ENCODE results near the gene CFAP69. TPM values are rescaled to one million over a fixed set of nuclear protein-coding genes. Genes with fewer than 3 reads are reported as not detected.

CFAP69 gene
- total and polyA plus RNA-seq, 2 of the 8 experiments (the other 6 are each of a cell fraction or from before 2014, with no cell fraction given) = 1.00 to 3.8 TPM

DNA sequence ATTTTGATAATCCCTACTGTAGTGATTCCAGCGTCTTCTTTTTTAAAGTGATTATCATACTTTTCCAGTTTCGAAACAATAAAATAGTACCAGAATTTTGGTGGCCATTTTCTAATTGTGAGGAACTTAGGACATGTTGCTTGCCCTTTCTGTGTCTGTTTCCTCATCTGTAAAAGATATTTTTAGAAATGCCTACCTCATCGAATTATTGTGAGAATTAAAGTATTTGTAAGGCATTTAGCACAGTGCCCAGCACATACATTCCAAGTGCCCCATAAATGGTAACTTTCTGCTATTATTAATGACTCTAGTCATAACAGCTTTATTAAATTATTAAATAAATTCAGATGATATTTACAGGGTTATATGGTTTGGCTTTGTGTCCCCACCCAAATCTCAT, 3.7 kb downstream of the CFAP69 start:
- POLR2A ChIA-PET (ENCODE audit: partially characterized antibody) = no interaction called here
- H3K36me3 ChIP-seq (ENCODE audit: control insufficient read depth in 2 of 4, insufficient read depth in 4 of 4, low read length in 3 of 4) = no peaks in the 10 kb centered on the region
- FAIRE-seq = no peak

More for the DNA sequence above, 3.7 kb downstream of the CFAP69 start:
- Histone ChIP-seq H3K4ac (replicated peaks; ENCODE audit: insufficient read length, low read depth, low read length) (no peak overlapping the region), H4K20me1 (replicated peaks in 1 of 2; ENCODE audit: control insufficient read depth in 1 of 2, insufficient read depth in 2 of 2, low read length in 2 of 2) (no peaks in the 10 kb centered on the region), H3K9me3 (ENCODE audit: insufficient read depth in 2 of 2, low read depth in 1 of 2, low read length in 1 of 2) (no peaks in the 10 kb centered on the region), H2BK20ac (ENCODE audit: low read length) (no peak overlapping the region), H3K14ac (ENCODE audit: insufficient read length) (no peak overlapping the region), H3K23ac (ENCODE audit: insufficient read length) (no peak overlapping the region), H3K79me2 (ENCODE audit: control insufficient read depth in 1 of 2, insufficient read depth in 2 of 2, low read length in 2 of 2) (no peaks in the 10 kb centered on the region), H3K56ac (replicated peaks; ENCODE audit: insufficient read length, low read depth, low read length) (no peak overlapping the region), H3K23me2 (ENCODE audit: low read depth, low read length) (peaks cover 8% of the 10 kb centered on the region), H3K4me2 (ENCODE audit: insufficient read depth in 1 of 2, low read depth in 2 of 2, low read length in 2 of 2) (no peak overlapping the region), H4K91ac (replicated peaks; ENCODE audit: insufficient read length, low read length) (no peak overlapping the region), H2BK5ac (ENCODE audit: low read depth, low read length) (no peak overlapping the region), H2BK120ac (replicated peaks; ENCODE audit: low read depth, low read length) (no peak overlapping the region), H3K79me1 (ENCODE audit: low read depth, low read length) (no peaks in the 10 kb centered on the region), H3K27me3 (replicated peaks in 1 of 4; ENCODE audit: control insufficient read depth in 3 of 4, extremely low read depth in 1 of 4, insufficient read depth in 3 of 4, low read length in 3 of 4) (peaks cover 0 to 6% (median 2%) of the 10 kb centered on the region in 4 experiments; a peak in 3 of 7 replicates), H3K4me3 (ENCODE audit: extremely low read depth in 1 of 4, insufficient read depth in 2 of 4, low read depth in 3 of 4, low read length in 4 of 4) (no peak overlapping the region), H3K27ac (ENCODE audit: low read depth, low read length) (no peak overlapping the region), H4K8ac (ENCODE audit: extremely low read depth, insufficient read depth, low read length) (no peak overlapping the region), H2AK5ac (ENCODE audit: low read depth, low read length) (no peak overlapping the region), H2BK12ac (ENCODE audit: low read depth, low read length) (no peak overlapping the region), H3K18ac (ENCODE audit: extremely low read depth, low read length) (no peak overlapping the region), H2BK15ac (ENCODE audit: low read length) (no peak overlapping the region), H2AFZ (ENCODE audit: low read length) (no peak overlapping the region), H3K4me1 (replicated peaks in 1 of 4; ENCODE audit: control insufficient read depth in 3 of 4, insufficient read depth in 4 of 4, low read length in 3 of 4) (peaks cover 0 to 6% (median 3%) of the 10 kb centered on the region in 4 experiments; a peak in 5 of 7 replicates), H3K9ac (replicated peaks in 1 of 4; ENCODE audit: extremely low read depth in 1 of 4, low read depth in 3 of 4, low read length in 3 of 4) (no peak overlapping the region), H4K5ac (ENCODE audit: insufficient read length, low read depth, low read length) (no peak overlapping the region)
- CTCF ChIA-PET (ENCODE audit: partially characterized antibody) = interaction anchor here (1.0 kb wide), 1 partner anchor 1137 kb away, joined by 3 read pairs; no protein-coding TSS in a partner anchor
- no peak for TF ChIP-seq ZNF274 (IDR thresholded peaks at IDR 0.05; ENCODE audit: borderline replicate concordance, extremely low read depth, low read length)
- TF ChIP-seq CBX5 (IDR thresholded peaks at IDR 0.05; ENCODE audit: low read depth, low read length) = no peak
- no peak for TF ChIP-seq SP4 (IDR thresholded peaks at IDR 0.05; ENCODE audit: low read length)
- DNase-seq (ENCODE audit: low read depth in 1 of 2, low spot score in 2 of 2) = no peak
- 88% methylated on average over 3 of the region's 3 CpGs; no CpG with 5 or more reads in 1 of the 2 experiments for WGBS, 2 experiments (ENCODE audit: extremely low coverage in 1 of 2, insufficient coverage in 1 of 2, insufficient read length in 1 of 2, insufficient replicate concordance in 2 of 2, low coverage in 1 of 2, low lambda C conversion rate in 2 of 2, missing lambda C conversion rate in 1 of 2)
